Activated CD8-positive, alpha-beta memory T cell treated with anti-CD3 and anti-CD28 coated beads, Interleukin-2, amount 50 U/mL, for 4 hours (primary cell): ENCODE data around the gene ZDHHC7.
"Not testable (repeated sequence)": the region's sequence is repeated elsewhere in the genome, so short reads cannot be mapped to it uniquely, and the experiment has no call there.

Source experiments
- DNase-seq: peaks from one replicate; pipeline ENCODE4 v3.0.0-alpha.2; 2020

ZDHHC7 gene

DNA sequence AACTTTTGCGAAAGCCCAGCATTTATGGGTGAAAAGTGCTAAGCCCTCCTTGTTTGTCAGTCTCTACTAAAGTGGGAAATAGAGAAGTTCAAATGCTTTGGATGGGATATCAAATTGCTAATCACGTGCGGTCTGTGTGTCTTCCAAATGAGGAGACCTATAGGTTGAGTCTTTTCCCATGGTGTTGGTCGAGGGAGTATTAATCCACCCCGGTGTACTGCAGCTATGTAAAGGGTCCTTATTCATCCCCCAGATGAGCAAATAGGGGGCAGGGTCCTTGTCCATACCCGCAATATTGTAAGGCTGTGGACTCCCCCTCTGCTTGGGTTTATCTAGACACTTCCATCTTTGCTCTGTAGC lies 30.8 kb upstream of the ZDHHC7 start:
- no peak for DNase-seq

DNA sequence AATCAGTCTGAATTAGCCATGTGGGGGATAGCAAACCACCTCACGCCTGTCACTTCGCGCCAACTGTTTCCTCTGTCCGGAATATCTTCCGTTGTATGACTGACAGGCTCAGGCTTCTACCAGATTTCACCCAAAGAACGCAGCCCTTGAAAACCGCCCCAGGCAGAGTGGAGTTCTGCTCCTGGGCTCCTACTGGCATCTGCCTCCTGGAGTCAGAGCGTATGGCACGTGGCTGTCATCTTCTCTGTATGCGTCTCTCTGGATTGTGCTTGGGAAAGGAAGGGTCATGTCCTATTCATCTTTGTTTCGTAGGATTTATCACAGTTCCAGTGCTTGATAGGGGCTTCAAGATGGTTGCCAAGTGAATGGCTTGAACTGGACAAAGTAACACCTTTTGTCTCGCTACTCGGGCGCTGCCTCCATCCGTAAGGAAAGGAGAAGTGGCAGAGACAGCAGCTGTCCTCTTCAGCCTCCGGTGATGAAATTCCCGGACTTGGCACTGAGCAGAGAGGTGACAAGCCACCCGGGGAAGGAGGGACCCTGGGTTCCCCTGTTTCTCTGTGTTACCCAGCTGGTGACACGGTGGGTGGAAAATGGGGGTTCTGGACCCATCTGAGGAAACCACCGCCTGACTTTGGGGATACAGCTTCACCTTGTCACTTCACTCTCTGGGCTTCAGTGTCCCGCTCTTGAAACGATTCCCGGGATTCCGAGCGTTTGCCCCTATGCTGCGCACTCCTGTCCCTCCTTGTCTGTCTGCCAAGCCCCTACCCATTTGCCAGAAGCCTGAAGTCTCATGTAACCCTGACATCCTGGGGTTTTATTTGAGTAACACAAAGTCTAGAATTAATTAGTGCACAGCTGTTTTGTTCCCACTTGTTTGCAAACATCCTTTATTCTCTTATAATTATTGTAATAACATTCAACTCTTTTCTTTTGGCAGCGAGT lies 30.2 kb upstream of the ZDHHC7 start:
- no peak for DNase-seq

GRCh38 chr16:85040685-85041084 lies 29.4 kb upstream of the ZDHHC7 start:
- no peak for DNase-seq

DNA sequence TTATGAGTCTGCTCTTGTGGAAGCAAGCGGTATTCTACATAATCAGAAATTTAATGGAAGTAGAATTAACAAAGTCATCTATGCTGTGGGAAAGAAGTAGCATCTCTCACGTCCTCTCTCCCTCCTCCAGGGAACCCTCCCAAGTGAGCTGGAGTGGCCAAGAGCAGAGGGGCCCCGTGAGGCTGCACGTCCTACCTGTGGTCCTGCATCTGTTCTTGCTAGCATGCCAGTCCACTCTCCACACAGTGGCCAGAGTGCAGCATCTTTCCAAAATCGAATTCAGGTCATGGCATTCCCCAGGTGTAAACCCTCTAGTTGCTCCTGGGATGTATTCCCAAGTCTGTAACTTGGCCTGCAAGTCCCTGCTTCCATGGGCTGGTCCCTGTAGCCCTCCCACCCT lies 26.4 kb upstream of the ZDHHC7 start:
- no peak for DNase-seq

GRCh38 chr16:85037050-85037410 lies 25.7 kb upstream of the ZDHHC7 start:
- DNase-seq, result no peak

DNA sequence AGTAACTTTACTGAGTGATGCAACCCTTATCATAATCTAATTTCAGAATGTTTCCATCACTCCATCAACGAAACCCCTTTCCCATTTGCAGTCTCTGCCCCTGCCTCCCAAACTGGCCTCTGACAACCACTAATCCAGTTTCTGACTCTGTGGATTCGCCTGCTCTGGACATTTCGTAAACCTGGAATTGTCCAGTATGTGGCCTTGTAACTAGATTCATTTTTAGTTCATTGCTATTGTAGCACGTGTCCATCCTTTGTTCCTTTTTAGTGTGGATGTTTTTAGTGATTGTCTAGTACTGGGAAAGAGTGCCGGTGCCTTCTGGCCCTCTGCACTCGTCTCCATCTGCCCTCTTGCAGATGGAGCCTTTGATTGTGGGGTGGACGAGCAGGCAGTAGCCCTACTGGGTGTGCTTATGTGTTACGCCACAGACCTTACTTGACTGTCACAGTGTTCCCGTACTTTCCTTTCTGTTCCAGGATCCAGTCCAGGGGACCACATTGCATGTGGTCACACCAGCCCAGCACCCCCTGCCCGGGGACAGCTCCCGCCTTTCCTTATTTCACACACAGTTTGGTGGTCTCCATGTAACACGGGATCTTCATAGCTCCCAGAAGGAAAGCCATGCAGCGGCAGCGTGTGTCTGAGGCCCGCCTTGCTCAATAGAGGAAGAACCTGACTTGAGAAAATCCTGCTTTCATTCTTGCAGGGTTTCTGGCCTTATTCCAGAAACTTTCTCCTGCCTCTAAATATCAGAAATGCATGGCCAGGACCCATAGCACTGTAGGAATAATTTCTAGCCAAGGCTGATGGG lies 25.1 kb upstream of the ZDHHC7 start:
- DNase-seq, result no peak

DNA sequence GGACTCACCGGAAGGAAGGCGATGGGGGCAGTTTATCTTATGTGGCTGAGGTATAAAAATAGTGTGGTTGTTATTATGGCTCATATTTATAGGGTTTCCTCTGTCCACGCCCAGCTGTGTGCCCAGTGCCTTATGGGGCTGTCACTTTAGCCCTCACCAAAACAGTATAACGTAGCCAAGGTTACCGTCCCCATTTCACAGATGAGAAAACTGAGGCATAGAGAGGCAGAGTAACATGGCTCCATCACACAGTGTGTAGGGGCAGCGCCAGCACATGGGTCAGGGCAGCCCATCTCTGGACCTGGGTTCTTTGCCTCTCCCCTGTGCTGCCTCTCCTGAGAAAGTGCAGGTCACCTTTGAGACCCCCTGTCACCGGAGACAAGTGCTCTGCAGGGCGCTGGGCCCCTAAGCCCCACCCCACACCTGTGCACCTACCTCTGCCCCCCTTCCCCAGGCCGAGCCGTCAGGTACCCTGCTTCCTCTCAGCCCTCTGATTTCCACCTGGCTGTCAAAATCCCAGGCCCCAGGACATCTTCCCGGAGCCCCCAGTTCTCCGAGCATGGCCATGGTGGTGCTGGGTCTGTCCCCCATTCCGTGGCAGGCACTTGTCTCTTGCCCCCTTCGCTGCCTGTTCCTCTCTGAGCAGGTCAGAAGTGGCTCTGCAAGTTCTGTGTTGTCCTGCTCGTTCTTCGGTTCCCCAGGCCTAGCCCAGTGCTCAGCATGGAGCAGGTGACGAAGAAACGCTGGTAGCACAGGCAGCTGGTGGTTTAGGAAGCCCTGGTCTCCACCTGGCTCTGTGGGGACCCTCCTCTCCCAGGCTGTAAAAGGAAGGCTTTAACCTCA lies 23.5 kb upstream of the ZDHHC7 start:
- no peak for DNase-seq

- no peak for DNase-seq
These were observed 21.8 kb upstream of the ZDHHC7 start for GRCh38 chr16:85033171-85033570.

DNA sequence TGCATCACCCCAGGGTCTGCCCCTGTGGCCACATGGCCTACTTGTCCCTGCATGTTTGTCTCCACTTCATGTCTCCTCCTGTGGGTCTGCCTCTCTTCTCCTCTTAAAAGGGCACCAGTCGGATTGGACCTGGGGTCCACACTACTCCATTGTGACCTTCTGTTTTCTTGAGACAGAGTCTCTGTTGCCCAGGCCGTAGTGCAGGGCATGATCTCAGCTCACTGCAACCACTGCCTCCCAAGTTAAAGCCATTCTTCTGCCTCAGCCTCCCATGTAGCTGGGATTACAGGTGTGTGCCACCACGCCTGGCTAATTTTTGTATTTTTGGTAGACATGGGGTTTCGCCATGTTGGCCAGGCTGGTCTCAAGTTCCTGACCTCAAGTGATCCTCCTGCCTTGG lies 20.9 kb upstream of the ZDHHC7 start:
- DNase-seq, result not testable (repeated sequence)

- no peak for DNase-seq
These were observed 20.1 kb upstream of the ZDHHC7 start for GRCh38 chr16:85031451-85031850.

DNA sequence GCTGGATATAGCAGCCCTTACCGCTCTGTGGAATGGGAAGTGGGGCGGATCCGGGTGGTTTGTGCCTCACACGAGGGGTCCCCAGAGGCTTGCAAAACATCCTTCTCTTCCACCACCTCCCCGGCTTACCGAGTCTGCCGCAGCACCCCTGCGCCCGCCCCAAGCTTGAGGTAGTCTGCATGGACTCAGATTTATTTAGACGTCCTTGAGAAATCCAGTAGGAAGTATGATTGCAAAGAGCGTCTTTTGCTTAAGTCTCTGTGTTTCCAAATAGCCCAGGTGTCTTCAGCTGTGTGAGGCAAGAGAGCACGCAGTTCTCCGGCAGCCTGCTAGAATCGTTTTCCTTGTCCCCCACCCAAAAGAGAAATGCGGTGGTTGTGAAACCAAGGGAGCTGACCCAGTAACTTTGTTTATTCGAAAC lies 18.7 kb upstream of the ZDHHC7 start:
- no peak for DNase-seq

DNA sequence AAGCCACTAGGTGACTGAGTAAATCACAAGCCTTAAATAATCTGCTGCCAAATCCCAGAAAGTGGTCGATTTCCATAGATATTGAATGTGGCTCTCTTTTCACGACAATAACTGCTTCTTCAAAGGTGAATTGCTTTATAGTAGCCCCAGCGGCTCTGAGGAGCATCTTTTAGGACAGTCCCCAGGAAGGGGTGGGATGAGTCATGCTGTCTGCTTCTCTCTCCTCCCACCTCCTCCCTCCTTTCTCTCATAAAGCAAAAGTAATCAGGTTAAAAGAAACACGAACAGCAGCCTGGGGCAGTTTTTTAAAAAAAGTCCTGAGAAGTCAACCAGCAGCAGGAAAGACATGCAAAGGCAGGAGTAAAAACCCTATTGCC lies 18.1 kb upstream of the ZDHHC7 start:
- DNase-seq, result peak; percentile 54

DNA sequence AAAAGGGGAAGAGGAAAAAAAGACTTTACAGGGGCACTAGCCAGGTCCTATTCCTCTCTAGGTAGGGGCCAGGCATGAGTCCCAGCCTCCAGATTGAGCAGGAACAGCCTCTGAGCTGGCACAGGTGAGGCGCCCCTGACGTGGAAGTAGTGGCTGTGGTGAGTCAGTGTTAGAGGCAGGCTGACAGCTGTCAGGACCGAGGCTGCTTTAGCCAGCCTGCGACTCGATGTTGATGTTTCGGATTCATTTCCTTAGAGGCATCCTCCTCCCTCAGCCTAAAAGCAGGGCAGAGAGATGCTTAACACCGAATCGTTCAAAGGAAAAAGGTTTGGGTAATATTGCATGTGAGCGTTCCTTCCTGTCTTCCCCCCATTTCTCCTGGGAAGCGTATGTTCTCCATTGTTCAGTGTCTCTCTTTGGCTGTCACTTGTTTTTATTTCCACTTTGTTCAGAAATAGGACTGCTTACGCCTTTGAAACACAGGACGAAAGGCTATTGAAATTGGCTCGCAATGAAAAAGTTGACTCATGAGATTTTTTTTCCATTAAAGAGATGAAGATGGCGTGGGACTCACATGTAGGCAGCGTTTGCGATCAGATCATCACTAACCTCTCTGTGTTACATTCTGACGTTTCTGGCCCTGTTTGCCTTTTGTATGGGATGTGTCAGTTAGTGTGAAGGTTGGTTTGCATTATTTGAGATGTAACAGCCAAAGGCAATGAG lies 17.5 kb upstream of the ZDHHC7 start:
- DNase-seq, result peak; percentile 73

GRCh38 chr16:85027958-85028684 lies 16.8 kb upstream of the ZDHHC7 start:
- no peak for DNase-seq

- peak; percentile 97 for DNase-seq
These were observed 16.1 kb upstream of the ZDHHC7 start, which contains the start of gene KIAA0513 for GRCh38 chr16:85027349-85027957. Gene KIAA0513 (plus strand): TSS chr16:85027795. CDS start chr16:85067072, 39,277 bp downstream.

DNA sequence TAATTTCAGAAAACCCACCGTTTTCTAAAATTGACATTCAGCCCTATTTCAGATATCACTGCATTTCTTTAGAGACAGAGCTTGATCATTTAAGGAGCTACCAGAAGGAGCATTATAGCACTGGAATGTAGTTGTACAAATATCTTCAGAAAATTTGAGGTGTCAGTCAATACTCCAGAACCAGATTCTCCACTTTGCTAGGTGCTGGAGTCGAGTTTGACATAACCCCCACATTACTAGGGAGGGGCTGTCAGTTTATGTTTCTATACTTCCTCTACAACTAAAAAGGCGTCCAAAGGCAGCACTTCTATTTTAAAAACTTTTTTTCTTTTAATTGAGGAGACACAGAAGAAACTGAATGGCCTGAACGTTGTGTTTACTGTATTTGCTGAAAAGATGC lies 15.4 kb upstream of the ZDHHC7 start:
- DNase-seq, result no peak

- DNase-seq, result no peak
These were observed 14.7 kb upstream of the ZDHHC7 start for GRCh38 chr16:85025781-85026653.

DNA sequence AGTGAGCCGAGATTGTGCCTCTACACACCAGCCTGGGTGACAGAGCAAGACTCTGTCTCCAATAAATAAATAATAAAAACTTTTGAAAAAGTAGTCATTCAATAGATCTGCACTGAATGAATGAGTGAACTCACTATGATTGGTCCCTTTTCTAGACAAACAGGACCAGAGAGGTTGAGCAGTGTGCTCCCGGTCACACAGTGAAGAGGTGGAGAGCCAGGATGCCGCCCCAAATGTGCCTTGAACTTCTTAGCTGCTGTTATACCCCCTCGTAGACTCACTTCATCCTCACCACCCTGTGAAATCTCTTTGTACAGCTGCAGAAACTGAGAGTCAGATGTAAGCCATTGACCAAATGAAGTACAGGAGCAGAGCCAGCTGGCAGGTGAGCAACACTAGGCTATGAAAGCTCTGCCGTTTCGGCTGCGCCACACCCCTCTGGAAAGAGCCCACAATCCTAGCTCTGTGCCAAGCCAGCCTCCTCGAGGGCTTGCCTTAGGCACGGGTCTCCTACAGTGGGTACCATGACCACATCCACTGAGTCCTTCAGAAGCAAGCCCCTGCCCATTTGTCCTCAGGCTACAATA lies 8.4 kb upstream of the ZDHHC7 start:
- DNase-seq, result no peak

DNA sequence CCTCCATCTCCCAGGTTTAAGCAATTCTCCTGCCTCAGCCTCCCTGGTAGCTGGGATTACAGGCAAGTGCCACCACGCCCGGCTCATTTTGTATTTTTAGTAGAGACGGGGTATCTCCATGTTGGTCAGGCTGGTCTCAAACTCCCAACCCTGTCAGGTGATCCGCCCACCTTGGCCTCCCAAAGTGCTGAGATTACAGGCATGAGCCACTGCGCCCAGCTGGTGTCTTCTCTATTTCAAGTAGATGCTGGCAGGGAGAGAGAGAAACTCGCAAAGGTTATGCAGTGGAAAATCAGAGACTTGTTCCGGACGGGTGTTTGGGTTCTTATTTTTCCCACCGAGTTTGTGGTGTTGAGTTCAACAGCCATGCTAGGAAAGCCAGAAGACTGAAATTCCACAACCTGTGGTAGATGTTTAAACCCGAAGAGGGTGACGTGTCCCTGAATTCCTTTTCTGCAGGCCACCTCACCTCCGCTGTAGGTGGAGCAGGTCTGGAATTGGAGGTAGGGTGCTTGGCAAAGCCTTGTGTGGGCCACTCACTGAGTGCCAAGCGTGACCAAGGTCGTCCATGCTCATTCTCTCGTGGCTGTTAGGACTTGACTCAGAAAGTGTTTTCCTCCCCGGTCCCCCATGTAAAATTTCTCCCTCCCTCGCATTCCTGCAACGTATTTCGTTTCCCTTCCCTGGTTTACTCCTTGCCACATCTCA lies 7.3 kb upstream of the ZDHHC7 start:
- DNase-seq, result no peak
